CD4-positive, alpha-beta T cell treated with Interferon alpha-2 for 1 hour (primary cell): ENCODE measurements around the gene S100Z.
"Not testable (repeated sequence)": the region's sequence is repeated elsewhere in the genome, so short reads cannot be mapped to it uniquely, and the experiment has no call there.

ENCODE experiments used
- DNase-seq, 2 donors: peaks; one replicate each; pipeline ENCODE4 v3.0.0-alpha.2; 2020 to 2022

S100Z gene

DNA sequence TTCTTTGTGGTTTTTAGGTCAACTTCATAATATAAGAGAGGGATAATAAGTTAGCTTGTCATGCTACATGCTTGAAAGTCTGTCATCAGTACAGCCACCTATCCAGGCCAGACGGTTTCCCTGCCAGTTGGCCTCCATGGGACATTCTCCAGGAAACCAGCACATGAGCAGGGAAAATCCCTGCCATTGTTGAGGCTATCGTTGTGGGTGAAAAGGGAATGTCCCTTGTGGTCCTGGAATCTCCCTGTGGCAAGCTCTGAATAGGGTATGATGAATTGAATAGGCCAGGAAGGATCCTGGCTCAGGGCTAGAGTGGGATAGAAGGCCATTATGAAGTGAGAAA, 18.7 kb upstream of the S100Z start:
- no peak for DNase-seq

GRCh38 chr5:76836181-76836580, 13.6 kb upstream of the S100Z start:
- no peak for DNase-seq

GRCh38 chr5:76836585-76836984, 13.2 kb upstream of the S100Z start:
- no peak for DNase-seq

- no peak for DNase-seq
Observed at GRCh38 chr5:76838481-76839261, 11.1 kb upstream of the S100Z start.

DNA sequence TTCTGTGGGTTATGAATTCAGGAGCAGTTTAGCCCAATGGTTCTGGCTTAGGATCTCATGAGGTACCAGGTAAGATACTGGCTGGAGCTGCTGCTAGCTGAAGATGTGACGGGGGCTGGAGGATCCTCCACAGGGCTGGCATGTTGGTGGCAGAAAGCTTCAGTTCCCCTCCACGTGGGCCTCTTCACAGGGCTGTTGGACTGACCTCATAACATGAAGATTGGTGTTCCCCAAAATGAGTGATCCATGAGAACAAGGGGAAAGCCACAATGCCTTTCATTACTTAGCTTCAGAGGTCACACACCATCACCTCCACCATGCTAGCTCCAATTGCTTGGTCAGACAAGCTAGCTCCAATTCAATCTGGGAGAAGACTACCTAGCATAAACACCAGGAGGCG, 8.5 kb upstream of the S100Z start:
- no peak for DNase-seq

DNA sequence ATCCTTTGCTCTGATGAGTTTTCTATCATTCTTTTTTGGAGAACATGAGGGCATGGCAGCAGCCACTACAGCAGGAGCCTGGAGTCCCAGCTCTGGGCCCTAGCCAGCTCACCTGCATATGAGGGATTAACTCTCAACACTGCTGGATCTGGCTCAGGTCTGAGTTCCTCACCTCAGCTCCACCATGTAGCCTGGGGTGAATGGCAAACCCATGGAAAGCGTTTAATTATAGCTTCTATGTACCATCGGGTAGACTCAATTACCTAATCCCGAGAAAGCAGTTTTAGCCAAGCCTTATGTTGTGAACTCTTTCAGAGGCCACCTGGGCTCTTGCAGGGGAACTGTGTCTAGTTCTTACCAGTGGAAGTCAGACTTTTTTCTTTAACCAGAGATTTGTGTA, 3.9 kb upstream of the S100Z start:
- no peak for DNase-seq

GRCh38 chr5:76850543-76851145, 830 bp downstream of the S100Z start:
- no peak for DNase-seq

GRCh38 chr5:76851728-76852369, 2.0 kb downstream of the S100Z start:
- no peak for DNase-seq

- no peak for DNase-seq
Observed at GRCh38 chr5:76852772-76853171, 3.0 kb downstream of the S100Z start.

DNA sequence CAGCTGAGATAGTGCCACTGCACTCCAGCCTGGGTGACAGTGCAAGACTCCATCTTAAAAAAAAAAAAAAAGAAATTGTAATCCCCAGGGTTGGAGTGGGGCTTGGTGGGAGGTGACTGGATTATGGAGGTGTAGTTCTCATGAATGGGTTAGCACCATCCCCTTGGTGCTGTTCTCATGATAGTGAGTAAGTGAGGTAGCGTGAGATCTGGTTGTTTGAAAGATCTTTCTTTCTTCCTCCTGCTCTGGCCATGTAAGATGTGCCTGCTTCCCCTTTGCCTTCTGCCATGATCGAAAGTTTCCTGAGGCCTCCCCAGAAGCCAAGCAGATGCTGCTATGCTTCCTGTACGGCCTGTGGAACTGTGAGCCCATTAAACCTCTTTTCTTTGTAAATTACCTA, 3.9 kb downstream of the S100Z start:
- not testable (repeated sequence) for DNase-seq

DNA sequence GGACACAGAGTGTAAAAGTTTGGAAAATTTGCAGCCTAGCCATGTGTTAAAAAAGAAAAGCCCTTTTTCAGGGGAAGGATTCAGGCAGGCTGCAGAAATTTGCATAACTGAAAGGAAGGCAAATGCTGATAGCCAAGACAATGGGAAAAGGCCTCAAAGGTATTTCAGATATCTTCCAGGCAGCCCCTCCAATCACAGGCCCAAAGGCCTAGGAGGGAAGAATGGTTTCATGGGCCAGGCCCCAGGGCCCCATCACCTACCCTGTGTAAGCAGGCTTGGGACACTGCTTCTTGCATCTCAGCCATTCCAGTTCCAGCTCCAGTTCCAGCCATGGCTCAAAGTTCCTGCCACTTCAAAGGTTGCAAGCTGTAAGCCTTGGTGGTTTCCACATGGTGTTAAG, 4.8 kb downstream of the S100Z start:
- no peak for DNase-seq

GRCh38 chr5:76855501-76855900, 5.7 kb downstream of the S100Z start:
- DNase-seq = not testable (repeated sequence)

GRCh38 chr5:76855961-76856360, 6.1 kb downstream of the S100Z start:
- DNase-seq = peak; percentile 57 to 65

DNA sequence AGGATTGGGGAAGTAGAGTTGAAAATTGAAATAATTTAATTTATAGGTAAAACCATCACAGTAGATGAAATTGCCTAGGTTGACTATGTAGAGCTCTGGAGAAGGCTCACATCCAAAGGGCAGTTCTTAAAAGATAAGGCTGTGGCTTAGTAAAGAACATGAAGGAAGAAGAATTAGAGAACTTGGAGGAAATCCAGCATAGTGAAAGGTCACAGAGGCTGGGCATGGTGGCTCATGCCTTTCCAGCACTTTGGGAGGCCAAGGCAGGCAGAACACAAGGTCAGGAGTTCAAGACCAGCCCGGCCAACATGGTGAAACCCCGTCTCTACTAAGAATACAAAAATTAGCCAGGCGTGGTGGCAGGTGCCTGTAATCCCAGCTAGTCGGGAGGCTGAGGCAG, 7.0 kb downstream of the S100Z start:
- DNase-seq = not testable (repeated sequence)

DNA sequence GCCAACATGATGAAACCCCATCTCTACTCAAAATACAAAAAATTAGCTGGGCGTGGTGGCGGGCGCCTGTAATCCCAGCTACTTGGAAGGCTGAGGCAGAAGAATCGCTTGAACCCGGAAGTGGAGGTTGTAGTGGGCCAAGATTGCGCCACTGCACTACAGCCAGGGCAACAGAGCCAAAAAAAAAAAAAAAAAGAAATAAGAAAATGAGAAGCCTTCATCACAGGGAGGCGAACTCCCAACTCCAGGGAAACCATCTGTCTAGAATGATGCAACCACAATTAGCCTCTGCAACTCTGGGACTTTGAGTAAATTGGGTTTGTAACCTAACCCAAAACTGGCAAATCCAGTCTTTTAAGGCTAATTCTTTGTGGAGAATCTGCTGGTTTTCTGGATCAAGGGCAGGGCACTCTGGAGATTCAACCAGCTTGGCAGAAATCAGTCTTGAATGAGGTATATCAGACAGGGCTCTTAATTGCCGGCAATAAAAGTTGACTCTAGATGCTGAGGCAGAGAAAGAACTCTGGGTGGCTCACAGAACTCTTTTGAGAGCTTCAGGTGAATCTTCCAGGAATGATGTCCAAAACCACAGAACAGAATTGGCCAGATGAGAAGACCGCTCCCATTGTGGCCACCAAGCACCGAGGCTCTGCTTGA, 9.9 kb downstream of the S100Z start:
- peak in 1 of 2 donors; percentile 8 for DNase-seq

DNA sequence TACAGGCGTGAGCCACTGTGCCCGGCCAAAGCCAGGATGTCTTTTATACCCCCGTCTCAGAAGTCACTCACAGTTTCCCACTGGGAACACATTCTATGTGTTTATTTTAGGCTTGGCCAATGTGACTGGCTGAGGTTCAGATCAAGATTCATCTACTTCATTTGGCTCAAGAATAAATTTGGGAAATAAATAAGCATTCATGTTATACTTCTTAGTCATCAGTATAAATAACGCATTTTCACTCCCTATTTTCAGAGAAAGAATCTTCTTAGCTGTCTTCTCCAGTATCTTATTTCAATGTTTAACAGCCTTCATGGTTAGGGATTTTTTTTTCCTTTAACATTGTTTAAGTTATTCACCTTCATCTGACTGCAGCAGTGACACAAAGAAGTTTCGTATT, 11.8 kb downstream of the S100Z start:
- DNase-seq = no peak

GRCh38 chr5:76863001-76863400, 13.2 kb downstream of the S100Z start:
- no peak for DNase-seq

- DNase-seq = no peak
Observed at GRCh38 chr5:76866503-76866902, 16.7 kb downstream of the S100Z start.

DNA sequence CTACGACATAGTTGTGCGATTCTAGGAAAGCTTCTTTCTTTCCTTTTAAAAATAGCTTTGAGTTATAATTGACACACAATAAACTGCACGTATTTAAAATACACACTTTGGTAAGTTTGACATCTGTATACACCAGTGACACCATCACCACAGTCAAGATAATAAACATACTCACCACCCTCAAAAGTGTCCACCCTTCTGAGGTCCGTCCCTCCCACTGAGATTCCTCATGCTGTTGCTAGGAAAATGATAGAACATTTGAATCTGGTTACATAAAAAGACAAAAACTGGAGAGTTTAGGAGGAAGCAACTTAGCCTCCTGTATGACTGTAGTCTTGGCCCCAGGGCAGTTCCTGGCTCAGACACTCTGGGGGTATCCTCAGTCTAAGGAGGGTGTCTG, 17.2 kb downstream of the S100Z start:
- no peak for DNase-seq

GRCh38 chr5:76867827-76868693, 18.2 kb downstream of the S100Z start:
- peak; percentile 47 to 73 for DNase-seq

DNA sequence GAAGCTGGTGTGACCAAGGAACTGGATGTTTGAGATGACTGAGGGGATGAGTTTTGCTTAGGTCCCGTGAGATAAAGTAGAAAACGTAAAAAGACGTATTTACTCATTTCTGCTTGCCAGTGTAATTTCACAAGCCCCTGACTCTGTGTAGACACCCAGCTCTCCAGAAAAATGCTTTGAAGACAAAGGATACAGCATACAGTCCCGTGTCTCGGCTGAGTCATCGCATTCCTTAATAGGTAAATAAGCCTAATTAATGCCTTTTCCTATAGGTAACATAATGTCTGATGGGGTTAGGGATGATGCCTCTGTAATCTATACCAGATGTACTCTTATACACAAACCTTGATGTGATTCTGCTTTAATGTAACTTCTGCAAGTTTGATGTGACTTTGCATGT, 20.2 kb downstream of the S100Z start:
- no peak for DNase-seq

GRCh38 chr5:76874088-76874581, 24.3 kb downstream of the S100Z start:
- DNase-seq = no peak
